ENCODE measurements around the gene EIF2S1. TPM values are rescaled to one million over a fixed set of nuclear protein-coding genes. Genes with fewer than 3 reads are reported as not detected.
"Not testable (repeated sequence)": the region's sequence is repeated elsewhere in the genome, so short reads cannot be mapped to it uniquely, and the experiment has no call there.

EIF2S1 gene
- polyA plus RNA-seq, 10 donors = 78.2 to 100 (median 90.7) TPM

DNA sequence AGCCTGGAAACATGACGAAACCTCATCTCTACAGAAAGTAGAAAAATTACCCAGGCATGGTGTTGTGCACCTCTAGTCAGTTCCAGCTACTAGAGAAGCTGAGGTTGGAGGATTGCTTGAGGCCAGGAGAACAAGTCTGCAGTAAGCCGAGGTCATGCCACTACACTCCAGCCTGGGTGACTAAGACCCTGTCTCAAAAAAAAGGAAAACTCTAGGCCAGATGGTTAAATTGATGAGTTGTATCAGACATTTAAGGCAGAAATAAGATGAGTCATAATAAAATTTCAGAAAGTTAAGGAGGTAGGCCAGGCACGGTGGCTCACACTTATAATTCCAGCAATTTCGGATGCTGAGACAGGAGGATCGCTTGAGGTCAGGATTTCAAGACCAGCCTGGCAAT lies 10.7 kb downstream of the EIF2S1 start:
- DNase-seq = no peak

DNA sequence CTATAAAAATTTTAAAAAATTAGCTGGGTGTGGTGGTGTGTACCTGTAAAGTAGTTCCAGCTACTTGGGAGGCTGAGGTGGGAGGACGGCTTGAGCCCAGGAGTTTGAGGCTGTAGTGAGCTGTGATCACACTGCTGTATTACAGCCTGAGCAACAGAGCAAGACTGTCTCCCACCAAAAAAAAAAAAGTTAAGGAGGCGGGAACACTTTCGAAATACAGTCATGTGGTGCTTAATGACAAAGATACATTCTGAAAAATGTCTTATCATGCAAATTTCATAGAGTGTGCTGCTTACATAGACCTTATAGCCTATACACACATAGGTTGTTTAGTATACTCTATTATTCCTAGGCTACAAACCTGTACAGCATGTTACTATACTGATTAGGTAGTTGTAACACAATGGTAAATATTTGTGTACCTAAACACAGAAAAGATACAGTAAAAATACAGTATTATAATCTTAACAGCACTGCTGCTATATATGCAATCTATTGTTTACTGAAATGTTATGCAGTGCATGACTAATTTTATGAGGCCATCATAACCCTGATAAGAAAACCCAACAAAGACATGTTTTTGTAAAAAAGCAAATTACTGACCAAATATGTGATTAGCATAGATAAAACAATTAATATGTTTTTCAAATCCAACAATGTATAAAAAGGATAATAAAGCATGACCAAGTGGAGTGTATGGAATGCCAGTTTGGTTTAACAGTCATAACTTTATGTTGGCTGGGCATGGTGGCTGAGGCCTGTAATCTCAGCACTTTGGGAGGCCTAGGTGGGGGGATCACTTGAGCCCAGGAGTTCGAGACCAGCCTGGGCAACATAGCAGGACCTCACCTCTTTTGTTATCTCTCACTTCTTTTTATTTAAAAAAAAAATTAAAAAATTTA lies 11.4 kb downstream of the EIF2S1 start:
- DNase-seq = no peak

DNA sequence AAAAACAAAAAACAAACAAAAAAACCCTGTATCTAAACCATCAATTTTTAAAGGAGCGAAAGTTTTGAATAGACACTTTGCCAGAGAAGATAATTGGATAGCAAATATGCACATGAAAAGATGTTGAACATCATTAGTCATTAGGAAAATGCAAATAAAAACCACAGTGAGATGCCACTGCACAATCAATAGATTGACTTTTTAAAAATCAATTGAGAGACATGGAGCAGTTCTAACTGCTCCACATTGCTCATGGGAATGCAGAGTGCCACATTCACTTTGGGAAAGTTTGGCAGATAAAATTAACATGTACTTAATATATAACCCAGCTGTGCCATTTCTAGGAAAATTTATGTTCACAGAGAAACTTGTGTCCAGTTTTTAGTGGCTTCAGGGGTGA lies 12.7 kb downstream of the EIF2S1 start:
- DNase-seq = no peak

DNA sequence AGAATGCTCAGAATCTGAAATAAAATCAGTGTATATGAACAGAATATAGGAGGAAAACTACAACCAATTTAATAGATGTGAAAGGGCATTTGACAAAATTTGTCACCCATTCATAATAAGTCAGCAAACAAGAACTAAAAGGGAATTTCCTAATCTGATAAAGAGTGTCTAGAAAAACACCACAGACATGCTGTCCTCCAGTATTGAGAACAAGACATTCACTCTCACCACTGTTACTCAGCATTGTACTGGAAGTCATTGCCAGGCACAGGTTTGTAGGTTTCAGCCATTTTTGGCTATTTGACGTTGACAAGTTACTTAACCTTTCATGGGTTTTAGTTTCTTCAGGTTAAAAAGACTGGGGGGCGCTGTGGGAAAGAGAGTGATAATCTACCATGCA lies 13.2 kb downstream of the EIF2S1 start:
- no peak for DNase-seq

DNA sequence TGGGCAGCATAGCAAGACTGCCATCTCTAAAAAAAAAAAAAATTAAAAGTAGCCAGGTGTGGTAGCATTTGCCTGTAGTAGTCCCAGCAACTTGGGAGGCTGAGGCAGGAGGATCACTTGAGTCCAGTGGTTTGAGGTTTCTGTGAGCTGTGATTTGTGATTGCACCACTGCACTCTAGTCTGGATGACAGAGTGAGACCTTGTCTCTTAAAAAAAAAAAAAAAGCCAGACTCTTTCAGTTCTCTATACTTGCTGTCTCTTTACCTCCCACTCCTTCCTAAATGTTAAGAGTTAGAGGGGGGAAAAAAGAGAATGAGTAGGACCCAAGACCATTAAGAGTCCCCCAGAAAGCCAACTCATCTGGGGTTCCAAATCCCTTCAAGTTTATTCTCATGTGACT lies 17.8 kb downstream of the EIF2S1 start:
- no peak for DNase-seq

DNA sequence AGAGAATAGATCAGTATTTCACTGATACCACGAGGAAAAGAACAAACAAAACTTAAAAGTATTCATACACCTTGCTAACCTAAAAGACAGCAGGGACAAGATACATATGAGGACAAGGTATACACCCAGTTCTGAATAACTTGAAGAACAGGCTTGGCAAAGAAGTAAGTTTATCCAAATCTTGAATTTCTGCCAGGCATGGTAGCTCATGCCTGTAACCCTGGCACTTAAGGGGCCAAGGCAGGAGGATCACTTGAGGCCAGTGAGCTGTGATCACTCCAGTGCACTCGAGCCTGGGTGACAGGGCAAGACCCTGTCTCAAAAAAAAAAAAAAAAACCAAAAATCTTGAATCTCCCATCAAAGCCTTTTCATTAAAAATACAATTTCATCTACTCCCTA lies 25.0 kb downstream of the EIF2S1 start:
- DNase-seq = no peak

DNA sequence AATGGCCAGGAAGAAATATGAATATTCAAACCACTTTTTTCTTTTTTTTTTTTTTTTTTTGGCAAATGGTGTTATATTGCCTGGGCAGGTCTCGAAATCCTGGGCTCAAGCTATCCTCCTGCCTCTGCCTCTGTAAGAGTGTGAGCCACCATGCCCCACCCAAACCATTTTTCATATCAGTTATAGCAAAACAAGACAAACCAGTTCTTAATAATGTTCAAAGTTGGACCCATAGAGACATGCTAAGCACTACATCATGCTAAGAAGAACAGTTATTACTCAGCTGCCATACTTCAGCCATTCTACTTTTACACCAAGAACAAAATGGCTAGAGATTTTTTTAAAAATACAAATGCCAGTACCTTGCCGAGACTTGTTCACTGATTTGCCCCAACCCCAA lies 25.5 kb downstream of the EIF2S1 start:
- no peak for DNase-seq

DNA sequence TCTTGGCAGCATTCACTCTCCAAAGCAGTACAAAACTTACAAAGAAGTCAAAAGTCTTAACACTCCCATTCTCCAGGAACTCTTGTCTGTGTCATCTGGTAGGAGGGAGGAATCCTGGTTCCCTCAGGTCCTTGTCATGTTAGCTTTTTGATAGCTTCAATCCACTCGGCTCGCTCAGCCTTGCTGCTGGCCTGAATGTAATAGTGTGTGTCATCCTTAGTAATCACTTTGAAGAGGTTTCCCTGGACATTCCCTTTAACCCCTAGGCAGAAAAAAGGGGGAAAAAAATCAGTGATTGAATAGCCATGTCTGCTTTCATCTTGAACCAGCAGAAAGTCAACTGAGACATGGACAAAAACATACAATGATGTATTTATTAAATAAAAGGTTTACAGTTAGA lies 27.1 kb downstream of the EIF2S1 start:
- DNase-seq = no peak

DNA sequence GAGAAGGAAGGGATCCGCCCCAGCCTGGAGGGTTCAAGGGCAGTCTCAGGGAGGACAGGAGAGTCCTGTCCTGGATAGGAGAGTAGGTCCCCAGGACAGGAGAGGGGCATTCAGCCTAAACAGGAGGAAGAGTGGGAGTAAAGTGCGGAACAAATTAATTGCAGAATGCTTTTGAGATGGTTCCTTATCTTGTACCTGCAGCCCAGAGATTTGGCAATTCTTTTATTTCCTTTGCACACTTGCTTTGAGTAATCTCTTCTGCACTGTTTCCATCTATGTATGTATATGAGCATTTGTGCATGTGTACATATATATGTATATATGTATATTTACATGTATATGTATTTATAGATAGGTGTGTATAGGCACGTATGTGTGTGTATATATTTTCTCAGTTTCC lies 29.1 kb downstream of the EIF2S1 start:
- DNase-seq = no peak

DNA sequence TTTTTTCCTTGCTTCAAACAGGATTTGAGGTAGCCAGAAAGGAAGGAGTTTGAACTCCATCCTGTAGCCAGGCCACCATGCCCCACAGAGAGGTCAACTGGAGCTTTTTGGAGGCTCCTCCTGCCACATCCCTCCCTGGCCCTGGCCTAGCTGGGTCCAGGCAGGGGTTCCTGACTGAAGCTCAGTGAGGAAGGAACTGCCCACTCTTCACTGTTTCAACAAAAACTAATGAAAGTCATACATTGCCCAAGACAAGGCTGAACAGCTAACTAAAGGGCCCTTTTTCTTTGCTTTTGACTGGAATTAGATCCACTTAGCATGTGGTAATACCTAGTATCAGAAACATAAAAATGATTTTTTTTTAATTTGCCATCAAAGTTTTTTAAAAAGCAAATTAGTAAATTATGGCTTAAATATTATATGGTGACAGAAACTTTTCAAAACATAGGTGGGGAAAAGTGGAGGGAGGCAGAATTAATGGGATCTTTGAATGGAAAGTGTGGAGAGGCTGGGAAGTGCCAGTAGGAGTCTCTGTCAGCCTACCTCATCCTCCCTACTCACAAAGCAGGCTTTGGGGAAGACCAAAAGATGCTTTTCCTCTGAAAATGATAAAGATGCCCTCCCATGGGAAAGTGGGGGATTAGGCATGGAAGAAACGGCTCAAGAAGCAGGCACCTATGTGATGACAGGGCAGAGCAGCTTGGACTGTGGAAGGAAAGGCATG lies 29.8 kb downstream of the EIF2S1 start:
- DNase-seq = no peak

DNA sequence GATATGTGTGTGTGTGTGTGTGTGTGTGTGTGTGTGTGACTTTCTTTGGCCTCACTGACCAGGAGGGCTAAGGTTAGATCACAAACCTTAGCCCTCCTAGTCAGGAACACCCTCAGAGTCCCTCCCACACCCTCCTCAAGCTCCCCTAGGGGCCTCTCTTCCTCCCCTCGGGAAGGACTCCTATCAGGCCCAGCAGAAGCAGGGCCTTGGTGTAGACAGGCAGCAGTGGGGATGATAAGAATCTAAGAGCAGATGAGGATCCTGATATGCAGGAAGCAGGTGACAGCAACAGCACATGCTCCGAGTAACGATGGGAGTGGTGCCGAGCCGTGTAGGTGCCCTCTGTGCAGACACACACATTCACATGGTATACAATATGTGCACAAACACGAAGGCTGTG lies 31.1 kb downstream of the EIF2S1 start:
- no peak for DNase-seq

DNA sequence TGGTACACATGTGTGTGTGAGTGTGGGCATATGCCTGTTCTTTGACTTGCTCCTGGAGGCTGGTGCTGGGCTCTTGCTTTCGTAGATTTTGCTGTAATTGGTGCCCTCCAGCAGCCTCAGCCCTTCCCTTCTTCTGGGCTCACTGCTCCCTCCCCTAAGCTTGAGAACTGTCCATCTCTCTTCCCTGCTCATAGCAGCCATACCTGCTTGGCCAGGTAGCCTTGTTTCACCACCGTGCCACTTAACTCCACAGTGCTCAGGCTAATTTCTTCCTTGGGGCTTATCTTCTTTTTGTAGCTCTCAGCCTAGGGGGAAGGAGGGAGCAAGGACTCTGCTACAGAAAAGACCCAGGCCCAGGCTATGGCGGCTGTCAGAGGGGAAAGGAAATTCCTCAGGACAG lies 32.0 kb downstream of the EIF2S1 start:
- no peak for DNase-seq

DNA sequence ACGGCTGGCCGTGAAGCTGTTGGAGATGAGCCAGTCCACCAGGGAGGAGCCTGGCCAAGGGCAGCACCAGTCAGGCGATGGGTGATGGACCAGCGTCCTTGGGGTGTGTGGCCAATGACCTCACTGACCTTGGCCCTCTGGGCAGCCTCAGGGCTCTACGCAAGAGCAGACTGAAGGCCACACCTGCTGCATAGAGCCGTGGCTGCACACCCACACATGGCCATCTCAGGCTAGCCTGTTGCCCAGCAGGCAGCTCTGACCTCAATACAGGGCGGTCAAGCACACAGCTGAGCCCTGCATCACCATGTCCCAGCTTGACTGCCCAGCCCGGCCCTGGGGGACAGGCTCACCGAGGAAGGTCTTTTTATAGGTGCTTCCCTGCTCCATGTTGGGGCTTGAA lies 32.7 kb downstream of the EIF2S1 start:
- DNase-seq = no peak

DNA sequence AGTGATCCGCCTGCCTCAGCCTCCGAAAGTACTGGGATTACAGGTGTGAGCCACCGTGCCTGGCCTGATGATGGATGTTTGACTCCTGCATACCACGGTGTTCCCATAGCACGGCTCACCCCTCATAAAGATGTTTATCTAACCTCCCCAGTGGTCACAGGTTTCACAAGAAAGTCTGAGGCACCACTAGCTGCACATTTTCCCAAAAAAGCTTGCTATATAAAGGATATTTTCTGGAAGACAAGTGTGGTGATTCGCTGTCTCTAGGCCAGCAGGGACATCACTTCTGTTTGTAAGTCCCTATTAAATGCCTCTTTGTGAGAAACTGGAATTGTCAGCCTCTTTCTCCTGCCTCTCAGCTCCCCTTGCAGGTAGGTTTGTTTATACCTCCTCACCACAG lies 33.6 kb downstream of the EIF2S1 start:
- DNase-seq = no peak

DNA sequence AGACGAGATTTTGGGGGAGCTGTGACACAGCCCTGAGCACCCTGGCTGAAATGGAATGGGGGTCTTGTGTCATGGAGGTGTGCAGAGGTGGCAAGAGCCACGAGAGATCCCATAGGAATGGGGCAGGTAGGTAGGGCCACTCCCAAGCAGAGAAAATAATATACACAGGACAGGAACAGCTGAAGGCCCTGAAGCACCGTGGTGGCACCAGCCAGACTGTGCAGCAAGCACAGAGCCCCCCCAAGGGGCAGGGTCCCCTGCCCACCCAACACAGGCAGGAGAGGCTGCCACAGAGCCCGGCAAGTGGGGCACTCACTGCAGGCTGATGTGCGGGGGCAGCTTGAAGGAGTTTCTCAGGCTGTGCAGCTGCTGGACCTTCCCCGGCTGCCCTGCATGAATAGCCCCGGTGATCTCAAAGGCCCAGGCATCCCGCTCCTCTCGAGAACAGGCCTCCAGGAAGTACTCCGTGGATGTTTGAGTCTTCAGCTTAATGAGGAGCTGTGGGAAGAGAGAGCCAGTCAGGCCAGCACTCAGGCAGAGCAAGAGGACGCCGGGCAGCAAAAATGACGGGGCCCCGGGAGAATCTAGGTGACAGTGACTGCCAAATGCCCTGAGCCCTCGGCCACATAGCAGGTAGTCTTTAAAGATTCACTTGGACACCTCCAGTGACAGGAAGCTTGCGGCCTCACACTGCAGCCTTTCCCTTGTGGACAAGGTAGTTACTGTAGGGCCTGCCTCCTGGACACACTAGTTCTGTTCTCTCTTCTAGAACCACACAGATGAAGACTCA lies 35.2 kb downstream of the EIF2S1 start:
- DNase-seq = no peak

DNA sequence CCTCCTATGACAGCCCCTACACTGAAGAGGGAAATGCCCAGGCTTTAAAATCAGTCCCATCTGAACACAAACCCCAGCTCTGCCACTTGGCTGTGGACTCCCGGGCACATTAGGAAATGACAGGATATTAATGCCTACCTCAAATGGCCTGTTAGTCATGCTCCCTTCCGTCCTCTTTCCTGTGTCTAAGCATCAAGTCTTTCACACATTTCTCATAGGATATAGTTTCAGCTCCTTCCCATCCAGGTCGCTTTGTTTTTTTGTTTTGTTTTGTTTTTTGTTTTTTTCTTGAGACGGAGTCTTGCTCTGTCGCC lies 35.7 kb downstream of the EIF2S1 start:
- DNase-seq = no peak

DNA sequence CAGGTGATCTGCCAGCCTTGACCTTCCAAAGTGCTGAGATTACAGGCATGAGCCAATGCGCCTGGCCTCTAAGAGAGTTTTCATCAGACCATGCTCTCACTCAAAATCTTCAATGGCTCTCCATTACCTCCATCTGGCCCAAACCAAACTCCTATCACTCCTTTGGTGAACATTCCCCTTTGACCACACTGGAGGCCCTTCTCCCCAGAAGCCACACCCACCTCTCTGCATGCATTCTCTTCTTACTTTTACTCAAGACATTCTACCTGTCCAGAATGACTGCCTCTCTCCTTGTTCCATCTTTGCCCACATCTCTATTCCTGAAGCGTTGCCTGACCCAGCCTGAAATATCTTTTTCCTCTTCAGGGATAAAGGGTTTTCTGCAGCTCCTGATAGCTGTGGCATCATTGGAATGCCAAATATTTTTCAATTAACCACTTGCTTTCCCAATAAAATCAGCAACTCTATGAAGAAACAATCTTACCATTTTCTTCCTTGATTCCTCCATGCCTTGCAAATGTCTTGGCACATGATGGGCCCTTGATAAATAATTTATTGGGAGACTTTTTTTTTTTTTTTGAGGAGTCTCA lies 36.3 kb downstream of the EIF2S1 start:
- no peak for DNase-seq

DNA sequence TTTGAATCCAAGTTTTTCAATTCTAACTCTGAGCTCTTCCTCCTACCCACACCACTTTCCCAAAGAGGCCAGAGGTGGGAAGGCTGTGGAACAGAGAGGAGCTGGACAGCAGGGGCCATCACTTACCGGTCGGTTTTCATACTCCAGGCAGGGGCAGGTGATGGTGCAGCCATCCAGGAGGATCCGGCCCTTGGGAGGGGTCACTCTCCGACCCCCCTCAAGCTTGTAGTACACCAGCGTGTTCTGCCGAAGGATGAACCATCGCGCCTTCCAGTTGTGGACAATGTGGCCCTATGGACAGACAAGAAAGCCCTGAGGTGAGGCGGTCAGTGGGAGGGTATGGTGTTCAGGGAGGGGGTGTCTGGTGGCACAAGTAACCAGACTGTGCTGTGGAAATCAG lies 37.4 kb downstream of the EIF2S1 start:
- DNase-seq = no peak

DNA sequence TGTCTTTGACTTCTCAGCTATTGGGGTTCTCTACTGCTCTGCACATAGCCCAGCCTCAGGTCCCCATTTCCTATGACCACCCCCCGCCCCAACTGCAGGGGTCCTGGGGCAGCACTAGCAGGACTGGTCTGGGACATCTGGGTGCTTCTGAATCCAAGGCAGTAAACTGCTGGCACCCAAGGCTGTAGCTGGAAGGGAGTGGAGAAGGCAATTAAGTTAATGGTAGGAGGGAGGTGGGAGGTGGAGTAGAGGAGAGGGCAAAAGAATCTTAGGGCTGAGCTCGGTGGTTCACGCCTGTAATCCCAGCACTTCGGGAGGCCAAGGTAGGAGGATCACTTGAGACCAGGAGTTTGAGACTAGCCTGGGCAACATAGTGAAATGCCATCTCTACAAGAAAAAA lies 40.3 kb downstream of the EIF2S1 start:
- DNase-seq = no peak

DNA sequence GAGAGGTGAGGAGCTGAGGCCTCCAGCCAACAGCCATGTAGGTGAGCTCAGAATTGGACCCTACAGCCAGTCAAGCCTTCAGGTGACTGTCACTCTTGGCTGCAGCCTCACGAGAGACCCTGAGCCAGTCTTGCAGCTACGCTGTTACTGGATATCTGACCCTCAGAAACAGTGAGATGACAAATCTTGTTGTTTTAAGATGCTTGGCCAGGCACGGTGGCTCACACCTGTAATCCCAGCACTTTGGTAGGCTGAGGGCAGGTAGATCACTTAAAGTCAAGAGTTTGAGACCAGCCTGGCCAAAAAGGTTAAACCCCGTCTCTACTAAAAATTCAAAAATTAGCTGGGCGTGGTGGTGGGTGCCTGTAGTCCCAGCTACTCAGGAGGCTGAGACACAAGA lies 45.6 kb downstream of the EIF2S1 start:
- no peak for DNase-seq

DNA sequence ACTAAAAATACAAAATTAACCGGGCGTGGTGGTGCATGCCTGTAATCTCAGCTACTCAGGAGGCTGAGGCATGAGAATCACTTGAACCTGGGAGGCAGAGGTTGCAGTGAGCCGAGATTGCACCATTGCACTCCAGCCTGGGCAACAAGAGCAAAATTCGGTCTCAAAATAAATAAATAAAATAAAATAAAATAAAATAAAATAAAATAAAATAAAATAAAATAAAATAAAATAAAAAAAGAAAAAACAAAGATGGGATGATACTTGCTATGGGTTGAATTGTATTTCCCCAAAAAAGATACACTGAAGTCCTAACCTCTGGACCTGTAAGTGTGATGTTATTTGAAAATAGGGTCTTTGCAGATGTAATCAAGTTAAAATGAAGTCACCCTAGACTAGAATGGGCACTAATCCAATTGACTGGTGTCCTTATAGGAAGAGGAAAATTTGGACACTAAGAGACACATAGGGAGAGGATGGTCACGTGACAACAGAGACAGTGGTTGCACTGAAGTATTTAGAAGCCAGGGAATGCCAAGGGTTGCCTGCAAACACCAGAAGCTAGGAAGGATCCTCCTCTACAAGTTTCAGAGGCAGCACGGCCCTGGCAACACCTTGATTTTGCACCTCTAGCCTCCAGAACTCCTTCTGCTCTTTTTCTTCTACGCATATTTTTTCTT lies 48.1 kb downstream of the EIF2S1 start:
- not testable (repeated sequence) for DNase-seq

DNA sequence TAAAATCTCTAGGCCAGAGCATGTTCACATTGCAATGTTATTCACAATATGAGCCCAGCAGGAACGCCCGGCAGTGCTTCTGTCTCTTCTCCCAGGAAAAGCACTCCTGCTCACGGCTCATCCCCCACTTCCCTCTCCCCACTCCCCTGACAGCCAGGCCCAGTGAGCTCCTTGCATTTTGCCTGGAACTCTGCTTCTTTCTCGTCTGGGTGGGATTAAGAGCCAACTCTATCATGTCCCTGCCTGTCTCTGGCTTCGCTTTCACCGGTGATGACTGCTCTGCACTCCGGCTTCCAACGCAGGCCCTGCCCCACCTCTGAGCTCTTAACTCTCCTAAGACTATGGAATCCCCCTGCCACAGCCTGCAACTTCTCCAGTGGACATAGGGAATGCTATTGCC lies 49.3 kb downstream of the EIF2S1 start:
- no peak for DNase-seq

Data from muscle of back (tissue), 11 donors.